Neural cell (in vitro differentiated cells): ENCODE results near the gene RNF32. TPM values are rescaled to one million over a fixed set of nuclear protein-coding genes. Genes with fewer than 3 reads are reported as not detected.
"Not testable (repeated sequence)": the region's sequence is repeated elsewhere in the genome, so short reads cannot be mapped to it uniquely, and the experiment has no call there.

Source experiments
- H2AFZ ChIP-seq: fragments of 200-600, 300-800 bp; sonication (generic), shearing (Covaris generic); 2 replicates; pipeline ENCODE4 v1.6.0; 2014; ENCODE audit warnings: low read depth, mild to moderate bottlenecking, antibody characterized with exemption, low read length, moderate library complexity
- H3F3A ChIP-seq: fragments of 200-600 bp; shearing (Covaris generic); 2 replicates; pipeline ENCODE4 v1.6.1; 2016; ENCODE audit warnings: mild to moderate bottlenecking, moderate library complexity, mixed read lengths, antibody characterized with exemption, low read length; ENCODE audit not compliant: insufficient read depth, poor library complexity, severe bottlenecking
- H3K27ac ChIP-seq: fragments of 200-600, 300-800 bp; sonication (generic), shearing (Covaris generic); 2 replicates; pipeline ENCODE4 v1.5.1; 2014; ENCODE audit warnings: mild to moderate bottlenecking, low read length, moderate library complexity
- H3K27me3 ChIP-seq: fragments of 300-800, 200-600 bp; sonication (generic), shearing (Covaris generic); 2 replicates; pipeline ENCODE4 v1.6.0; 2014; ENCODE audit warnings: mild to moderate bottlenecking, low read depth, low read length, moderate library complexity; ENCODE audit not compliant: insufficient read depth
- H3K36me3 ChIP-seq: fragments of 300-800, 200-600 bp; sonication (generic), shearing (Covaris generic); 2 replicates; pipeline ENCODE4 v1.5.1; 2014; ENCODE audit warnings: mild to moderate bottlenecking, antibody characterized with exemption, low read length, moderate library complexity; ENCODE audit not compliant: insufficient read depth
- H3K4me2 ChIP-seq: fragments of 300-800, 200-600 bp; sonication (generic), shearing (Covaris generic); 2 replicates; pipeline ENCODE4 v1.6.0; 2014; ENCODE audit warnings: mild to moderate bottlenecking, low read length
- H3K4me3 ChIP-seq: fragments of 300-800, 200-600 bp; sonication (generic), shearing (Covaris generic); 2 replicates; pipeline ENCODE4 v1.5.1; 2014; ENCODE audit warnings: mild to moderate bottlenecking, low read length, moderate library complexity
- H3K79me2 ChIP-seq: fragments of 200-600 bp; shearing (Covaris generic); replicated peaks from 2 replicates; pipeline ENCODE4 v1.6.0; 2014; ENCODE audit warnings: mild to moderate bottlenecking, low read length, moderate library complexity; ENCODE audit not compliant: insufficient read depth
- H3K9ac ChIP-seq: fragments of 300-800, 200-600 bp; sonication (generic), shearing (Covaris generic); 2 replicates; pipeline ENCODE4 v1.6.1; 2016; ENCODE audit warnings: mild to moderate bottlenecking, low read length, mixed read lengths
- H3K9me2 ChIP-seq: fragments of 200-600 bp; shearing (Covaris generic); 2 replicates; pipeline ENCODE4 v1.6.1; 2016; ENCODE audit warnings: mild to moderate bottlenecking, low read length, mixed read lengths; ENCODE audit not compliant: insufficient read depth
- H3K9me3 ChIP-seq: fragments of 200-600, 300-800 bp; sonication (generic), shearing (Covaris generic); 2 replicates; pipeline ENCODE4 v1.6.1; 2016; ENCODE audit warnings: mild to moderate bottlenecking, mixed run types, low read length, moderate library complexity, mixed read lengths
- H4K20me1 ChIP-seq: fragments of 200-600 bp; shearing (Covaris generic); 2 replicates; pipeline ENCODE4 v1.6.1; 2016; ENCODE audit warnings: mild to moderate bottlenecking, mixed run types; ENCODE audit not compliant: insufficient read depth
- CTCF ChIP-seq: fragments of 450-650 bp; IDR thresholded peaks from 2 replicates; pipeline ENCODE4 v1.5.1; 2014; ENCODE audit warnings: antibody characterized with exemption, mild to moderate bottlenecking, moderate library complexity; ENCODE audit not compliant: poor library complexity, severe bottlenecking
- EP300 ChIP-seq: fragments of 450-650 bp; conservative IDR thresholded peaks from 2 replicates; pipeline ENCODE4 v1.6.1; 2014; ENCODE audit warnings: antibody characterized with exemption, mild to moderate bottlenecking, moderate library complexity; ENCODE audit not compliant: poor library complexity, severe bottlenecking
- EZH2 ChIP-seq: fragments of 200-600, 300-800 bp; shearing (Covaris generic), sonication (generic); IDR thresholded peaks from 2 replicates; pipeline ENCODE4 v1.6.1; 2014; ENCODE audit warnings: antibody characterized with exemption, low read length, borderline replicate concordance, mild to moderate bottlenecking; ENCODE audit not compliant: insufficient read depth, poor library complexity, severe bottlenecking
- MXI1 ChIP-seq: fragments of 450-650 bp; conservative IDR thresholded peaks from 2 replicates; pipeline ENCODE4 v1.6.1; 2014; ENCODE audit warnings: antibody characterized with exemption, mild to moderate bottlenecking; ENCODE audit not compliant: poor library complexity, severe bottlenecking
- POLR2AphosphoS5 ChIP-seq: IDR thresholded peaks from 2 replicates; pipeline ENCODE4 v1.6.1; 2012
- RAD21 ChIP-seq: fragments of 450-650 bp; conservative IDR thresholded peaks from 2 replicates; pipeline ENCODE4 v1.6.1; 2014; ENCODE audit warnings: antibody characterized with exemption, mild to moderate bottlenecking, moderate library complexity
- REST ChIP-seq: IDR thresholded peaks from 2 replicates; pipeline ENCODE4 v1.6.1; 2012; ENCODE audit warnings: borderline replicate concordance
- SMC3 ChIP-seq: fragments of 450-650 bp; conservative IDR thresholded peaks from 2 replicates; pipeline ENCODE4 v1.6.1; 2014; ENCODE audit warnings: antibody characterized with exemption, mild to moderate bottlenecking, moderate library complexity; ENCODE audit not compliant: poor library complexity
- TAF1 ChIP-seq: IDR thresholded peaks from 2 replicates; pipeline ENCODE4 v1.6.1; 2012; ENCODE audit warnings: low read depth
- polyA plus RNA-seq: library from polyadenylated mRNA; depleted of rRNA; stranded (reverse); fragments of >200 nt; gene quantifications from 2 replicates; pipeline ENCODE4 v1.2.3, GENCODE V29; 2014

The RNF32 gene
- polyA plus RNA-seq, 1 donor from 2014 or later = 2.6 TPM

GRCh38 chr7:156692849-156693248 lies 52.3 kb downstream of the RNF32 start:
- Histone ChIP-seq H3K9me3 (peaks cover 8% of the 10 kb centered on the region), H3K36me3 (no peaks in the 10 kb centered on the region), H2AFZ (no peak overlapping the region), H3K27ac (no peak overlapping the region), H3K4me2 (no peak overlapping the region), H3F3A (no peaks in the 10 kb centered on the region), H3K9ac (no peak overlapping the region), H3K4me3 (no peak overlapping the region), H3K79me2 (no peaks in the 10 kb centered on the region), H4K20me1 (no peaks in the 10 kb centered on the region), H3K9me2 (no peaks in the 10 kb centered on the region), H3K27me3 (no peaks in the 10 kb centered on the region)
- TF ChIP-seq REST (no peak), MXI1 (no peak), TAF1 (no peak), CTCF (no peak), POLR2AphosphoS5 (no peak), RAD21 (no peak), SMC3 (no peak), EP300 (no peak), EZH2 (no peak)

DNA sequence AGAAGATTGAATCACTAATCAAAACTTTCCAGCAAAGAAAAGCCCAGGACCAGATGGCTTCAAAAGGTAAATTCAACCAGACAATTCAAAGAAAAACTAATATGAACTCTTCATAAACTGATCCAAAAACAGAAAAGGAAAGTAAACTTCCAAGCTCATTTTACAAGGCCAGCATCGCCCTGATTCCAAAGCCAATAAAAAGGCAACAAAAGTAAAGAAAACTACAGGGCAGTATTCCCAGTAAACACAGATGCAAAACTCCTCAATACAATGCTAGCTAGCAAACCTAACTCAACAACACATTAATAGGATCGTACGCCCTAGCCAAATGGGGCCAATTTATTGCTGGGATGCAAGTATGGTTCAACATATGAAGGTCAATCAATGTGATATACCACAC lies 53.1 kb downstream of the RNF32 start:
- H3K4me2 ChIP-seq = no peak overlapping the region
- TF ChIP-seq EP300 (no peak), CTCF (no peak), MXI1 (no peak), POLR2AphosphoS5 (no peak), SMC3 (no peak), REST (no peak), RAD21 (no peak), TAF1 (no peak), EZH2 (no peak)
- no peak overlapping the region for H3K9ac ChIP-seq
- H3F3A ChIP-seq = no peaks in the 10 kb centered on the region
- H4K20me1 ChIP-seq = no peaks in the 10 kb centered on the region
- no peak overlapping the region for H3K27ac ChIP-seq
- no peak overlapping the region for H2AFZ ChIP-seq
- H3K9me2 ChIP-seq = no peaks in the 10 kb centered on the region
- no peaks in the 10 kb centered on the region for H3K27me3 ChIP-seq
- no peaks in the 10 kb centered on the region for H3K79me2 ChIP-seq
- H3K9me3 ChIP-seq = peaks cover 8% of the 10 kb centered on the region
- no peaks in the 10 kb centered on the region for H3K36me3 ChIP-seq
- no peak overlapping the region for H3K4me3 ChIP-seq

- H3K36me3 ChIP-seq, H3K27ac ChIP-seq, H3K27me3 ChIP-seq, H4K20me1 ChIP-seq, H3F3A ChIP-seq, H3K9ac ChIP-seq, H3K4me2 ChIP-seq, H3K79me2 ChIP-seq, H3K9me2 ChIP-seq, H3K4me3 ChIP-seq, H3K9me3 ChIP-seq, H2AFZ ChIP-seq: not testable (repeated sequence)
These were observed 56.7 kb downstream of the RNF32 start for GRCh38 chr7:156697283-156697682.
